Liver (tissue), 9 donors: Measurements from ENCODE around the gene TMEM245. TPM values are rescaled to one million over a fixed set of nuclear protein-coding genes. Genes with fewer than 3 reads are reported as not detected.

Experiments
- DNase-seq: peaks from one replicate; pipeline ENCODE4 v3.0.0-alpha.2; 2017; ENCODE audit warnings: low spot score
- H3K27ac ChIP-seq, 2 donors: one replicate each; pipeline ENCODE4 v1.7.0; 2013; ENCODE audit warnings: inconsistent platforms in 2 of 2, low read length in 2 of 2, control low read depth in 1 of 2, low read depth in 1 of 2, mild to moderate bottlenecking in 1 of 2
- H3K27me3 ChIP-seq, 4 donors: one replicate each; pipeline versions ENCODE4 v1.6.1 to v1.7.0; 2013; ENCODE audit warnings: low read length in 3 of 4, inconsistent platforms in 1 of 4, mild to moderate bottlenecking in 1 of 4, moderate library complexity in 1 of 4; ENCODE audit not compliant: control insufficient read depth in 4 of 4, insufficient read depth in 4 of 4
- H3K36me3 ChIP-seq, 4 donors: one replicate each; pipeline versions ENCODE4 v1.6.1 to v1.7.0; 2013; ENCODE audit warnings: low read length in 3 of 4, mild to moderate bottlenecking in 3 of 4, low read depth in 1 of 4, moderate library complexity in 1 of 4; ENCODE audit not compliant: control insufficient read depth in 4 of 4, insufficient read depth in 3 of 4
- H3K4me1 ChIP-seq, 4 donors: one replicate each; pipeline versions ENCODE4 v1.6.1 to v1.7.0; 2013; ENCODE audit warnings: low read length in 3 of 4, mild to moderate bottlenecking in 3 of 4, moderate library complexity in 1 of 4; ENCODE audit not compliant: control insufficient read depth in 4 of 4, insufficient read depth in 4 of 4
- H3K4me3 ChIP-seq, 3 donors: one replicate each; pipeline versions ENCODE4 v1.6.1 to v1.7.0; 2013; ENCODE audit warnings: low read length in 3 of 3, control low read depth in 1 of 3, low read depth in 1 of 3, mild to moderate bottlenecking in 1 of 3
- H3K9ac ChIP-seq, 2 donors: one replicate each; pipeline ENCODE4 v1.7.0; 2013; ENCODE audit warnings: low read length in 2 of 2, mild to moderate bottlenecking in 2 of 2, moderate library complexity in 2 of 2, control low read depth in 1 of 2, low read depth in 1 of 2
- H3K9me3 ChIP-seq, 4 donors: one replicate each; pipeline versions ENCODE4 v1.6.1 to v1.7.0; 2013; ENCODE audit warnings: low read length in 3 of 4; ENCODE audit not compliant: control insufficient read depth in 4 of 4
- ATF3 ChIP-seq: IDR thresholded peaks from 2 replicates; pipeline ENCODE4 v1.6.1; 2016; ENCODE audit warnings: antibody characterized with exemption
- CTCF ChIP-seq: fragments of 150-350 bp; IDR thresholded peaks from 2 replicates; pipeline ENCODE4 v1.5.1; 2017; ENCODE audit warnings: improper control_type of control experiment, low read depth, low read length; ENCODE audit not compliant: missing input control
- EGR1 ChIP-seq, 2 donors: IDR thresholded peaks; 2 replicates each; pipeline ENCODE4 v1.6.1; 2016 to 2018; ENCODE audit warnings: antibody characterized with exemption in 2 of 2, low read depth in 2 of 2
- FOXA1 ChIP-seq: IDR thresholded peaks from 2 replicates; pipeline ENCODE4 v1.6.1; 2016; ENCODE audit warnings: antibody characterized with exemption
- FOXA2 ChIP-seq: IDR thresholded peaks from 2 replicates; pipeline ENCODE4 v1.6.1; 2016; ENCODE audit warnings: antibody characterized with exemption
- GABPA ChIP-seq, 2 donors: IDR thresholded peaks in 1 of 2; conservative IDR thresholded peaks in 1 of 2; 2 replicates each; pipeline ENCODE4 v1.6.1; 2016; ENCODE audit warnings: antibody characterized with exemption in 2 of 2, mild to moderate bottlenecking in 1 of 2, moderate library complexity in 1 of 2
- HNF4A ChIP-seq, 2 donors: conservative IDR thresholded peaks; 2 replicates each; pipeline ENCODE4 v1.6.1; 2016; ENCODE audit warnings: antibody characterized with exemption in 2 of 2, mild to moderate bottlenecking in 2 of 2
- HNF4G ChIP-seq: IDR thresholded peaks from 2 replicates; pipeline ENCODE4 v1.6.1; 2016; ENCODE audit warnings: antibody characterized with exemption
- JUND ChIP-seq, 2 donors: IDR thresholded peaks; 2 replicates each; pipeline ENCODE4 v1.6.1; 2016; ENCODE audit warnings: antibody characterized with exemption in 2 of 2
- MAX ChIP-seq: IDR thresholded peaks from 2 replicates; pipeline ENCODE4 v1.6.1; 2016; ENCODE audit warnings: antibody characterized with exemption
- NR2F2 ChIP-seq: IDR thresholded peaks from 2 replicates; pipeline ENCODE4 v1.6.1; 2016; ENCODE audit warnings: antibody characterized with exemption
- RAD21 ChIP-seq, 2 donors: IDR thresholded peaks; 2 replicates each; pipeline ENCODE4 v1.6.1; 2016; ENCODE audit warnings: antibody characterized with exemption in 2 of 2, mild to moderate bottlenecking in 2 of 2
- REST ChIP-seq: IDR thresholded peaks from 2 replicates; pipeline ENCODE4 v1.6.1; 2016; ENCODE audit warnings: antibody characterized with exemption, mild to moderate bottlenecking
- RXRA ChIP-seq, 2 donors: IDR thresholded peaks; 2 replicates each; pipeline ENCODE4 v1.6.1; 2017 to 2018; ENCODE audit warnings: antibody characterized with exemption in 2 of 2, mild to moderate bottlenecking in 1 of 2
- SP1 ChIP-seq: IDR thresholded peaks from 2 replicates; pipeline ENCODE4 v1.6.1; 2018; ENCODE audit warnings: antibody characterized with exemption, mild to moderate bottlenecking
- TAF1 ChIP-seq: conservative IDR thresholded peaks from 2 replicates; pipeline ENCODE4 v1.6.1; 2016; ENCODE audit warnings: antibody characterized with exemption, mild to moderate bottlenecking
- YY1 ChIP-seq: IDR thresholded peaks from 2 replicates; pipeline ENCODE4 v1.6.1; 2016; ENCODE audit warnings: antibody characterized with exemption, mild to moderate bottlenecking
- ZBTB33 ChIP-seq: IDR thresholded peaks from 2 replicates; pipeline ENCODE4 v1.6.1; 2016; ENCODE audit warnings: antibody characterized with exemption
- WGBS: extraction: QIAGEN DNeasy Blood & Tissue Kit; methylation state at CpG from one replicate; pipeline ENCODE4 v1.1.7; 2013; 5-methylcytosine and 5-hydroxymethylcytosine counted together
- polyA plus RNA-seq, 2 donors: library from polyadenylated mRNA; stranded (reverse) in 1 of 2; unstranded in 1 of 2; fragments of 200-250 nt in 1 of 2; fragments of >200 nt in 1 of 2; fragmentation: Nextera tagmentation in 1 of 2; extraction: Ambion mirVana in 1 of 2; gene quantifications; one replicate each; pipeline versions ENCODE4 v1.2.1 to v1.2.3, GENCODE V29; 2013 to 2015
- total RNA-seq, 2 donors: library from RNA; depleted of rRNA; stranded (reverse); fragments of >200 nt; gene quantifications; one replicate each; pipeline ENCODE4 v1.2.3, GENCODE V29; 2014
- donor health status: healthy.
- donor health status: healthy.
- donor health status: healthy.
- donor health status: healthy.
- donor health status: healthy.

The TMEM245 gene
- total and polyA plus RNA-seq, 4 donors = 13.7 to 75.3 (median 31.2) TPM

- H3K27ac ChIP-seq = no peak overlapping the region
- H3K9me3 ChIP-seq = no peaks in the 10 kb centered on the region
- no peak for DNase-seq
Measured at GRCh38 chr9:109163194-109163593, 43.4 kb upstream of the TMEM245 start.

More at GRCh38 chr9:109163194-109163593, 43.4 kb upstream of the TMEM245 start:
- 97% methylated on average over 1 of the region's 1 CpG for WGBS
- Histone ChIP-seq H3K4me3 (no peak overlapping the region), H3K36me3 (no peaks in the 10 kb centered on the region), H3K9ac (no peak overlapping the region), H3K4me1 (peaks cover 0 to 6% (median 3%) of the 10 kb centered on the region in 4 donors), H3K27me3 (peaks cover 0 to 4% (median 2%) of the 10 kb centered on the region in 4 donors)
- no peak for TF ChIP-seq FOXA1
- no peak for TF ChIP-seq YY1
- no peak for TF ChIP-seq ZBTB33
- TF ChIP-seq ATF3 = no peak
- TF ChIP-seq GABPA (IDR thresholded peaks at IDR 0.05 in 1 of 2, conservative IDR thresholded peaks at IDR 0.05 in 1 of 2) = no peak
- no peak for TF ChIP-seq EGR1 (IDR thresholded peaks at IDR 0.05; ENCODE audit: low read depth in 2 of 2)
- no peak for TF ChIP-seq RXRA (IDR thresholded peaks at IDR 0.05)
- no peak for TF ChIP-seq FOXA2
- TF ChIP-seq SP1 = no peak
- no peak for TF ChIP-seq RAD21 (IDR thresholded peaks at IDR 0.05)
- no peak for TF ChIP-seq TAF1
- no peak for TF ChIP-seq NR2F2
- TF ChIP-seq HNF4G = no peak
- TF ChIP-seq MAX = no peak
- no peak for TF ChIP-seq JUND (IDR thresholded peaks at IDR 0.05)
- no peak for TF ChIP-seq REST
- no peak for TF ChIP-seq CTCF
- TF ChIP-seq HNF4A (conservative IDR thresholded peaks at IDR 0.05) = no peak
